HEK293T (cell line): Measurements from ENCODE around the gene ATP1B2.

Experiments
- BHLHE40 ChIP-seq: fragments of 450-650 bp; IDR thresholded peaks from 2 replicates; pipeline ENCODE4 v1.6.1; 2016; ENCODE audit warnings: mild to moderate bottlenecking, moderate library complexity, borderline replicate concordance
- FOXM1 ChIP-seq: fragments of 450-650 bp; IDR thresholded peaks from 2 replicates; pipeline ENCODE4 v1.6.1; 2017; ENCODE audit warnings: mild to moderate bottlenecking, borderline replicate concordance
- ZNF384 ChIP-seq: fragments of 450-650 bp; IDR thresholded peaks from 2 replicates; pipeline ENCODE4 v1.6.1; 2016

DNA sequence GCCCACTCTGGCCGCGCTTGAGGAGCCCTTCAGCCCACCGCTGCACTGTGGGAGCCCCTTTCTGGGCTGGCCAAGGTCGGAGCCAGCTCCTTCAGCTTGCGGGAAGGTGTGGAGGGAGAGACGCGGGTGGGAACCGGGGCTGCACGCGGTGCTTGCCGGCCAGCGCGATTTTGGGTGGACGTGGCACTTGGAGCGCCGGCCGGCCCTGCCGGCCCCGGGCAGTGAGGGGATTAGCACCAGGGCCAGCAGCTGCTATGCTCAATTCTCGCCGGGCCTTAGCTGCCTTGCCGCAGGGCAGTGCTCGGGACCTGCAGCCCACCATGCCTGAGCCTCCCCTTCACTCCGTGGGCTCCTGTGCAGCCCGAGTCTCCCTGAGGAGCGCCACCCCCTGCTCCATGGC is 9.9 kb upstream of the ATP1B2 start:
- TF ChIP-seq BHLHE40, result no peak
- TF ChIP-seq ZNF384, result no peak
- no peak for TF ChIP-seq FOXM1
